NCI-H128 (cell line): ENCODE data around the gene KLHL36.

Experiments
- DNase-seq: peaks from one replicate; lab custom pipeline; 2025; ENCODE audit not compliant: unreplicated experiment; lab: John Stamatoyannopoulos, UW

KLHL36 gene

DNA sequence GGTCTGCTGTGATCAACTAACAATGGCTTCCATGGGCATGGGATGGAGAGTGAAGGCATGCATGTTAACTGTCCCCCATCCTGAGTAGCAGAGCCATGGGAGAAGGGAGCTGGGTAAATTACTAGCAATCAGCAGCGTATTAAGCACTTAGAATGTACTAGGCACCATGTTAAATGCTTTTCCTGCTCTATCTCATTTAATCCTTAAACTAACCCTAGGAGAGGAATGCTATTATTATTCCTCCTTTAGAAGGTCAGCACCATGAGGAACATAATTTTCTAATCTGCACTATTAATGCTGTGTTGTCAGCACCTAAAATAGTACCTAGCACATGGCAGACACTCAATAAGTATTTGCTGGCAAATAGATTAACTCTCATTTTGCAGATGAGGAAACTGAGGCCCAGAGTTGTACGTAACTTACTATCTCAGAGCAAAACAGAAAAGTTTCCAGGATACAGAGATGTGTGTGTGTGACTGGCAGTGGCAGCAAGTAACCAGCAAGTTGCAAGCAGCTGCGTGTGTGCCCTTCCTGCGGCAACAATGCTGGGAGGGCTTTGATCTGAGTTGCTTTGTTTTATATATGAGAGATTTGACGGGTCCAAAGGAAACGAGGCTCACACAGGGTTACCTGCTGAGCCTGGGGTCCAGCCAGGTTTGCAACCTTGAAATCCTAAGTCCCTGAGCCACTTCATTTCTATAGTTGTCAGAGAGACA lies 6.5 kb upstream of the KLHL36 start:
- no peak for DNase-seq

DNA sequence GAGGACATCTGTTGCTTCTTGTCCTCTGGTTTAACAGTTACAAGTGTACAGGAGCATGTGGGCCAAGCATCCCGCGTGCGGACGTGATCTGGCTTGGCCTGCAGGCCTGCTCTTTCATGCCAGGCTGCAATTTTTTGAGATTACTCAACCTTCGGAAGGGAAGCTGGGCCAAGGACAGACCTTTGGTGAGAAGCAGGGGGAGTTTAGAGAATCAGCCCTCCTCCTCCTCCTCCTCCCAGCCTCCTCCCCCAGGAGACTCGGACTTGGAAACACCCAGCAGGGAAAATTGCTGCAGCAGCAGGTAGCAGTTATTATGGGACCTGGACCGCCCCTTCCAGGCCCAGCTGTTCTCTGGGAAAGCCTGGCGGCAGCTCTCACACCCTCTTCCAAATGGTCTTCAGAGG lies 5.1 kb upstream of the KLHL36 start:
- DNase-seq, result no peak

DNA sequence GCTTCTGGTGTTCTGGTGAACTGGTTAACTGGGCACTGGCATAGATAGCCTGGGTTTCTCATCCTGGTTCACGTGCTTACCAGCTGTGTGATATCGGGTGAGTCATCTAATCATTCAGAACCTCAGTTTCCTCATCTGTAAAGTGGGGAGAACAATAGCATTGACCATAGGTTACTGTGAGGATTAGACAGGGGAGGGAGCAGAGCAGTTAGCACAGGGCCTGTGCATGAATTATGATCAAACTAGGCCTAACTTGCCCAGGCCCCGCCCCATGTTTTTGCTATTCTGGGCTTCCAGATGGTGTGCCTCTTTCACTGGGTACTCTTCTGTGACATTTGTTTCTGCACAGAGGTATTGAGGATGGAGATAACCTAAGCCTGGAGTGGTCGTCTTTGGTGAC lies 4.6 kb upstream of the KLHL36 start:
- no peak for DNase-seq

DNA sequence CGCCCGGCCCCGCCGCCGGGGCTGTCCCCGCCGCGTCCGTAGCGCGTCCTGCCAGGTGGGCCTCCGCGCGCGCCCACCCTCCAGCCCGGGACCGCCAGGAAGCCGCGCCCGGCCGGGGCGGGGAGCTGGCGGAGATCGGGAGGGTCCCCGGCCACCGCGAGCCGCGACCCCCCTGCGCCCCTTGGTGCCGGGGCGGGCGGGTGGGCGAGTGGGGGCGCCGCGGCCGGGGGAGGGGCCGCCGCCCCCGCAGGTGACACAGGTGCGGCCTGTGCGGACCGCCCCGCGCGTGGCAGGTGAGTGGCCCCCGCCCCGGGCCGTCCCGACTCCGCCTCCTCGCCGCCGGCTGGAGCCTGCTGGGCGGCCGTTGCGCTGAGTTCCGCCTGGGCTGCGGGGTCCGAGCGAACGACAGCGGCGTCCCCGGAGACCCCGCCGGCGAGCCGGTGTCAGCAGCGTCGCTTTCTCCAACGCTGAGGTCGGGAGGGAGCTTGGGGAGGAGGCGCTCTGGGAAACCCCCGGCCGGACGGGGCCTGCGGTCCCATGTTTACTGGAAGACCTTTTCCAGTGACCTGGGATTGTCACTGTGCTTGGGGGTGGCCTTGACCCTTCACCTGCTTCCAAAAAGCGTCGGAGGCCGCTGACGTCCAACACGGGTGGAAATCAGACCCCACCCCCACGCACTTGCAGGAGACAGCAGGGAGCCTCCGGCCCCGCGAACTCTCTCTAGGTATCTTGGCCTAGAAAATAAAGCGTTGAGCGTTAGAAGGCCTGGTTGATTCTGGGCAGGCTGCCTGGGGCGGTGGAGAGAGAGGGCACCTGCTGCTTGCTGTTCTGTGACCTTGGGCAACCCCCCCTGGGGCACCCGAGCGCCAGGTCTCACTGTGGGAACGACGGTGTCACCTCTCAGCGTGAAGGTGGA lies 542 bp downstream of the KLHL36 start:
- DNase-seq, result no peak

- DNase-seq, result no peak
These were observed 1.2 kb downstream of the KLHL36 start for GRCh38 chr16:84649511-84649861.

- DNase-seq, result no peak
These were observed 2.0 kb downstream of the KLHL36 start for GRCh38 chr16:84650062-84650991.

- DNase-seq, result no peak
These were observed 4.3 kb downstream of the KLHL36 start for GRCh38 chr16:84652566-84652965.

GRCh38 chr16:84654238-84654637 lies 5.9 kb downstream of the KLHL36 start:
- DNase-seq, result no peak

GRCh38 chr16:84654998-84655397 lies 6.7 kb downstream of the KLHL36 start:
- DNase-seq, result no peak

DNA sequence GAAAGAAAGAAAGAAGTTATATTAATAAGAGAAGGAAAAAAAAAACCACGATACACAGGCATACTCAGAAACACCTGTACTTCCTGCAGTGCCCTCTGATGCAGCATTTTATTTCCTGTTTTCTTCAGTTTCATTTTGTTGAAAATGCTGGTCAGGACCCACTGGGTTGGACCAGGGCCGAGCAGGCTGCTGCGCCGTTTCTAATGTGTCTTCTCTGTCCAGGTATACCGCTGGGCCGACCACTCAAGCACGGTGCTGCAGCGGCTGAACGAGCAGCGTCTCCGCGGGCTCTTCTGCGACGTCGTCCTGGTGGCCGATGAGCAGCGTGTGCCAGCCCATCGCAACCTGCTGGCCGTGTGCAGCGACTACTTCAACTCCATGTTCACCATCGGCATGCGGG lies 8.3 kb downstream of the KLHL36 start:
- DNase-seq, result no peak

DNA sequence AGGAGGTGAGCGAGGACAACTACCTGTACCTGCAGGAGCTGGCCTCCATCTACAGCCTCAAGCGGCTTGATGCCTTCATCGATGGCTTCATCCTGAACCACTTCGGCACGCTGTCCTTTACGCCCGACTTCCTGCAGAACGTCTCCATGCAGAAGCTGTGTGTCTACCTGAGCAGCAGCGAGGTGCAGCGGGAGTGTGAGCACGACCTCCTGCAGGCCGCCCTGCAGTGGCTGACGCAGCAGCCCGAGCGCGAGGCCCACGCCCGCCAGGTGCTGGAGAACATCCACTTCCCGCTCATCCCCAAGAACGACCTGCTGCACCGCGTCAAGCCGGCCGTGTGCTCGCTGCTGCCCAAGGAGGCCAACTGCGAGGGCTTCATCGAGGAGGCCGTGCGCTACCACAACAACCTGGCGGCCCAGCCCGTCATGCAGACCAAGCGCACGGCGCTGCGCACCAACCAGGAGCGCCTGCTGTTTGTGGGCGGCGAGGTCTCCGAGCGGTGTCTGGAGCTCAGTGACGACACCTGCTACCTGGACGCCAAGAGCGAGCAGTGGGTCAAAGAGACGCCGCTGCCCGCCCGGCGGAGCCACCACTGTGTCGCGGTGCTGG lies 9.0 kb downstream of the KLHL36 start:
- no peak for DNase-seq

- DNase-seq, result no peak
These were observed 10.4 kb downstream of the KLHL36 start for GRCh38 chr16:84658690-84659089.

DNA sequence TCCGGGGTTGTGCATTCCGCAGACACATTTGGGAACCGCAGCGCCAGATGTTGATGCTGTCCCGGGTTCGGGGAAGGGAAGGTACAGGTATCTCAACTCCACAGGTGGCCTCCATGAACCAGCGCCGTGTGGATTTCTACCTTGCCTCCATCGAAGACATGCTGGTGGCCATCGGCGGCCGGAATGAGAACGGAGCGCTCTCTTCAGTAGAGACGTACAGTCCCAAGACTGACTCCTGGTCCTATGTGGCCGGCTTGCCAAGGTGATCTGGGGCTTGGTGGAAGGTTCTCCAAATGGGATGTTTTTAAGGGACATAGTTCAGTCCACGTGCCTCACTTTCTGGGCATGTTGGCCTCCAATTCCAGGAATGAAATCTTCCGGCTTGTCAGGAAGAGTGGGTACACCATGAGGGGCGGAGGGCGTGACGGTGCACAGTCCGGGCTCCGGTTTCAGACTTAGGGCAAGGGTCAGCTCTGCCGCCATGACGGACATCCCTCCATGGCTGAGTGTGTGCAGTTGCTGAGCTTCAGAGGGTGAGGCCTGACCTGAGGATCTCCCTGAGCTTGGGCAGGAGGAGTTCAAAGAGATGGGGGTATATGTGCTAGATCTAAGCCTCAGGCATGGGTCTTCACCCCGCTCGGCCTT lies 11.5 kb downstream of the KLHL36 start:
- DNase-seq, result no peak

DNA sequence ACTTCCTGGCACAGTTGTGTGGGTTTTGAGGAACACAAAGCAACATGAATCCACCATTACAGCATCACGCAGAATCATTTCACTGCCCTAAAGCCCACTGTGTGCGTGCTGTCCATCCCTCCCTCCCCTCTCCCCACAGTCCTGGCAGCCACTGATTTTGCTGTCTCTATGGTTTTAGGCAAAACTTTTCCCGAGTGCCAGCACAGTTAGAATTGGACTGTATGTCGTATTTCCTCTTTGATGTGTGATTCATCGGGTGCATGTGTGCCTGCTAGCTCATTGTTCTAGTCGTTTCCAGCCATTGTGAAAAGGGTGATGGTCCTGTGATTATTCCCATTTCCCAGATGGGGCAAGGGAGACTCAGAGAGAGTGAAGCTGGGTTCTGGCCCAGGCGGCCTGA lies 12.7 kb downstream of the KLHL36 start:
- DNase-seq, result no peak

DNA sequence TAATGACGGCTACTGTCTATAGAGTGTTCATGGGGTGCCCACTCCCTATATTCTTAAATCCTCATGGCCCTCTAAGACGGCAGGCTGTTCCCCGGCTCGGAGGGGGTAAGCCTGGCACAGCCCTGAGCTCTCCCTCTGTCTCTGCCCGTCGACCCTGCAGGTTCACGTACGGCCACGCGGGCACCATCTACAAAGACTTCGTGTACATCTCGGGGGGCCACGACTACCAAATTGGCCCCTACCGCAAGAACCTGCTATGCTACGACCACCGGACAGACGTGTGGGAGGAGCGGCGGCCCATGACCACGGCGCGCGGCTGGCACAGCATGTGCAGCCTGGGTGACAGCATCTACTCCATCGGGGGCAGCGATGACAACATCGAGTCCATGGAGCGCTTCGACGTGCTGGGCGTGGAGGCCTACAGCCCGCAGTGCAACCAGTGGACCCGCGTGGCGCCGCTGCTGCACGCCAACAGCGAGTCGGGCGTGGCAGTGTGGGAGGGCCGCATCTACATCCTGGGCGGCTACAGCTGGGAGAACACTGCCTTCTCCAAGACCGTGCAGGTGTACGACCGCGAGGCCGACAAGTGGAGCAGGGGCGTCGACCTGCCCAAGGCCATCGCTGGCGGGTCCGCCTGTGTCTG lies 13.2 kb downstream of the KLHL36 start:
- no peak for DNase-seq

- DNase-seq, result no peak
These were observed 14.2 kb downstream of the KLHL36 start for GRCh38 chr16:84662471-84662870.

- no peak for DNase-seq
These were observed 15.3 kb downstream of the KLHL36 start for GRCh38 chr16:84663433-84664101.

DNA sequence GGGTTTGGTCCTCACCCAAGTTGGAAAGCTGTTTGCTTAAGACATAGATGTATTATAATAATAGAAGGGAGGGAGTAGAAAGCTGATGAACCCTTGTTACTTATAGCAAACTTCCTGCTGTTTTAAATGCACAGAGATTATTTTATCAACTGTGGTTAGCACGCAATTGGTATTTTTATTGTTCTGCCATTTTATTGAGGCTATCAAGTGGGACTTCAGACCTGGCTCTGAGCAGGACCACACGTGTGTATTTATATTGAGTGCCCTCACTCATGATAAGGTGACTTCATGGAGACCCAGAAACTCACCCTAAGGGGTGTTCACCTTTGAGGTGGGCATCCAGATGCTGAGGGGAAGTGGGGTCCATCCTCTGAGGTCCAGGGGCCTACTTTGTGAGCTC lies 17.0 kb downstream of the KLHL36 start:
- DNase-seq, result no peak

DNA sequence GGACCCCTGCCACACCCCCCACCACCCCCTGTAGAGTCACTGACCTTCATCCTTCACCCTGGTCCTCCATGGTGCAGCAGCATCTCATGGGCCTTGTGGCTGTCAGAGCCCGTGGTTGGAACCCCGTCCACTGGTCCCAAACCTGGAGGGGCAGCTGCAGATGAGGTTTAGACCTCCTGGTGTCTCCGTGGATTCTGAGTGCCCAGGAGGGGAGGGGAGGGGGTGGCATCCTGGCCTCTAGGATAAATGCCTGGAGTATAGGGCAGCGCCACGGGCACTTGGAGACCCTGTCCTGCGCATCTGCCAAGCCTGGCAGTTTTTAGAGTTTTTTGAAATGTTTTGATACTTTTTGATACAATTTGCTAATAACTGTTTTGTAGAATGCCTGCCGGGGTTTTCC lies 17.5 kb downstream of the KLHL36 start:
- no peak for DNase-seq
